GM12892 (cell line): ENCODE data around the gene HOXA3.

ENCODE experiments used
- DNase-seq: peaks from one replicate; pipeline ENCODE4 v3.0.0; 2011; ENCODE audit not compliant: insufficient read length
- FAIRE-seq: peaks from 2 replicates; lab custom pipeline; 2011; peaks lifted over from hg19 to GRCh38; lab: Jason Lieb, UNC
- POLR2A ChIP-seq: IDR thresholded peaks from 2 replicates; pipeline ENCODE4 v1.6.1; 2011; ENCODE audit warnings: low read depth, low read length, control low read depth
- POLR2AphosphoS5 ChIP-seq: IDR thresholded peaks from 2 replicates; pipeline ENCODE4 v1.6.1; 2011; ENCODE audit warnings: low read depth, low read length, control low read depth
- TAF1 ChIP-seq: IDR thresholded peaks from 2 replicates; pipeline ENCODE4 v1.6.1; 2011; ENCODE audit warnings: low read depth, mild to moderate bottlenecking, control low read depth, low read length, borderline replicate concordance

The HOXA3 gene

GRCh38 chr7:27068259-27068658, 84.1 kb downstream of the HOXA3 start:
- TF ChIP-seq TAF1 = no peak
- no peak for TF ChIP-seq POLR2AphosphoS5
- no peak for TF ChIP-seq POLR2A
- DNase-seq (no peak), FAIRE-seq (no peak)

DNA sequence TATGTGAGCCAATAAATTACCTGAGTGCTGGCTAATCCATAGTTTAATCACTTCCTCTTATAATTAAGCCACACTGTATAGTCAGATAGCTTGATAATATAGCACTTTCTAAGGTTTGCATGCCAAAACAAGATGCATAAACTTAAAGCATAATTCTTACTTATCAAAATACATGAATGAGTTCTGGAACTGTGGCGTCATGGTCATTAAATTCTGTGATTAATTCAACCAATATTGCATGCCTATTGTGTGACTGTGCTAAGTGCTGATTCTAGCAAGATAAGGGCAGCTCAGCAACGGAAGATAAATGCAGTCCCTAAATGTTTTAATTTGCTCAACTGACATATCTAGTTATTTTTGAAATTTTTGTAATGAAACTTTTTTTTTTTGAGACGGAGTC, 86.2 kb downstream of the HOXA3 start:
- FAIRE-seq (no peak), DNase-seq (no peak)
- TF ChIP-seq POLR2A (no peak), POLR2AphosphoS5 (no peak), TAF1 (no peak)

DNA sequence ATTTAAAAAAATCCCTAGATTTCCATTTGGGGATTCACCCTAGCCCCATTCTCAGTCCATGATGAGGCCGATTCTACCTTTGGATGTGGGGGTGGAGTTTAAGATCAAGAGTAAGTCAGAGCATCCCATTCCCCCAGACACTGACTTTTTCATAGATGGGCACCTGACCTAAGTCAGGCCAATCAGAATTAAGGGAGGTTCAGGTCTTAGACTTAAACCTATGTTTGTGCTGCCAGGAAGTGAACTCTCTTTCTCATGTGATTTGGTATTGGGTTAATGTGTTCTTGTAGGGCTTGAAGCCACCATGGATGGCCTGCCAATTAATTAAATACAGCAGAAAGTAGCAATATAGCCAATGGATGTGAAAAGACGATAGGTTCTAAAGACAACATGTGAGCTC, 86.7 kb downstream of the HOXA3 start:
- TF ChIP-seq POLR2A (no peak), POLR2AphosphoS5 (no peak), TAF1 (no peak)
- FAIRE-seq = no peak
- no peak for DNase-seq

- TF ChIP-seq POLR2AphosphoS5 (no peak), POLR2A (no peak), TAF1 (no peak)
- FAIRE-seq (no peak), DNase-seq (no peak)
Measured at GRCh38 chr7:27064661-27065060, 87.7 kb downstream of the HOXA3 start.

DNA sequence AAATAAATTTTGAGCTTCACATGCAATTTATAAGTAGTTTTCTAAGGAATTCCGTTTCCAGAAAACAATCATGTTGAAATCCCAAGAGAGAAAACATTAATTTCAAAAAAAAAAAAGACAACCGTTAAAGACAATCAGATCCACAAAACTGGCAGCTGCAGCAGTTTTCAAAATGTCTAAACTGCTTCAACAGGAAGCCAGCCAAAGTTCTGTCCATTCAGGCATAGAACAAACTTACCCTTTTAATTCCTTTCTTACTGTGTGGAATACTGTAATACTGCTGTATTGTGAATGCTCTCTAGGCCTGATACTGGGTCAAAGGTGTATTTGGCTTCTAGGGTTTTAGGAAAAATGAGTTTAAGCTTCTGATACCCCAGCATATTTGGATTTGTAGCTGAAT, 88.2 kb downstream of the HOXA3 start:
- no peak for DNase-seq
- FAIRE-seq = no peak
- TF ChIP-seq POLR2A (no peak), POLR2AphosphoS5 (no peak), TAF1 (no peak)

DNA sequence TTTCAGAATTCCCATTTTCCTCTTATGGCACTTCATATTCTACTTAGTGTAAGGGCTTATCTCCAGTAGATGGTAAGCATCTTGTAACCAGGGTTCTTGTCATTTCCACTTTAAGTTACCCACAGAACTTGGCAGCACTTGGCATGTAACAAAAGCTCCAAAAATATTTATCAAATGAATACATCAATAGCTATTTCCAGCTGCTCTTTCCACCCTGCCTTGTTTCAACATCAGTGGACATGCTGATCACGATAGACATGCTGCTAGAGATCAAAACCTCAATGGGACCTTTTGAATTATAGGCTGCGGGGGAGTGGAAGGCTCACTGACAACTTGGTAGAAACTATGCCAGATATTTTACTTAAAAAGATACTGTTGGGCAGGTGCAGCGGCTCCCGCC, 89.4 kb downstream of the HOXA3 start:
- DNase-seq = no peak
- no peak for TF ChIP-seq POLR2A
- no peak for TF ChIP-seq TAF1
- FAIRE-seq = no peak
